Measurements from ENCODE around the gene KCNIP1. TPM values are rescaled to one million over a fixed set of nuclear protein-coding genes. Genes with fewer than 3 reads are reported as not detected.

The KCNIP1 gene
- total and polyA plus RNA-seq, 2 of the 8 experiments (the other 6 are each of a cell fraction or from before 2014, with no cell fraction given), result 0.52 to 0.83 TPM

DNA sequence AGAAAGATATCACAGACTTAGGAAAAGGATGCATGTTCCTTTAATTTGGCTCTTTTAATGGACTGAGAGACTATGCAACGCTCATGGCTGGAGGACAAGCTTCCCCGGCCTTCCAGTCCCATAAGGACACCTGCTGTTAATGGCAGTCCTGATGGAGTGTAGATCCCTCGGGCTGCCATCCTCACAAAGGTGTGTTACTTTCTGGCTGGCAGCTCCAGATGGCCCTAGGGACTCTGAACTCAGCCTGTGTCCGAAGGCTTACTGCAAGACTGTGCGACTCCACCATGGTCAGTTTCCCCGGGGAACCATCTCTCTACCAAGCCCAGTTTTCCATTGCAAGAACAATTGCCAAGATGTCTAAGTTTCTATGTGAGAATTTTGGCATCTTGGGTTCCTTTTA is 25.5 kb upstream of the KCNIP1 start:
- H2AFZ ChIP-seq (ENCODE audit: low read length), result no peak overlapping the region
- ChIA-PET POLR2A (ENCODE audit: partially characterized antibody) (no interaction called here), CTCF (ENCODE audit: partially characterized antibody) (interaction anchor here (1.2 to 5.3 kb wide), 4 partner anchors 8 to 155 kb away, joined by 3 to 25 read pairs (median 4); no protein-coding TSS in a partner anchor)
- H3K23ac ChIP-seq (ENCODE audit: insufficient read length), result no peak overlapping the region
- no peaks in the 10 kb centered on the region for H3K27me3 ChIP-seq (replicated peaks in 1 of 4; ENCODE audit: control insufficient read depth in 3 of 4, extremely low read depth in 1 of 4, insufficient read depth in 3 of 4, low read length in 3 of 4)
- H3K4me2 ChIP-seq (ENCODE audit: insufficient read depth in 1 of 2, low read depth in 2 of 2, low read length in 2 of 2), result no peak overlapping the region
- no peak overlapping the region for H3K56ac ChIP-seq (replicated peaks; ENCODE audit: insufficient read length, low read depth, low read length)
- no peak overlapping the region for H3K14ac ChIP-seq (ENCODE audit: insufficient read length)
- no peaks in the 10 kb centered on the region for H3K36me3 ChIP-seq (ENCODE audit: control insufficient read depth in 2 of 4, insufficient read depth in 4 of 4, low read length in 3 of 4)
- no peak overlapping the region for H4K91ac ChIP-seq (replicated peaks; ENCODE audit: insufficient read length, low read length)
- H2BK12ac ChIP-seq (ENCODE audit: low read depth, low read length), result no peak overlapping the region
- H2BK15ac ChIP-seq (ENCODE audit: low read length), result no peak overlapping the region
- H3K4me3 ChIP-seq (ENCODE audit: extremely low read depth in 1 of 4, insufficient read depth in 2 of 4, low read depth in 3 of 4, low read length in 4 of 4), result no peak overlapping the region
- H3K4me1 ChIP-seq (replicated peaks in 1 of 4; ENCODE audit: control insufficient read depth in 3 of 4, insufficient read depth in 4 of 4, low read length in 3 of 4), result peaks cover 2 to 5% (median 3%) of the 10 kb centered on the region in 4 experiments; a peak in 4 of 7 replicates
- H3K18ac ChIP-seq (ENCODE audit: extremely low read depth, low read length), result no peak overlapping the region
- DNase-seq (ENCODE audit: low read depth in 1 of 2, low spot score in 2 of 2) (peak in 1 of 2 experiments; percentile 28), FAIRE-seq (no peak)
- 87% methylated on average over 6 of the region's 6 CpGs; no CpG with 5 or more reads in 1 of the 2 experiments for WGBS, 2 experiments (ENCODE audit: extremely low coverage in 1 of 2, insufficient coverage in 1 of 2, insufficient read length in 1 of 2, insufficient replicate concordance in 2 of 2, low coverage in 1 of 2, low lambda C conversion rate in 2 of 2, missing lambda C conversion rate in 1 of 2)
- H3K23me2 ChIP-seq (ENCODE audit: low read depth, low read length), result no peaks in the 10 kb centered on the region
- H4K8ac ChIP-seq (ENCODE audit: extremely low read depth, insufficient read depth, low read length), result no peak overlapping the region
- no peaks in the 10 kb centered on the region for H3K79me2 ChIP-seq (ENCODE audit: control insufficient read depth in 1 of 2, insufficient read depth in 2 of 2, low read length in 2 of 2)
- H3K9ac ChIP-seq (replicated peaks in 1 of 4; ENCODE audit: extremely low read depth in 1 of 4, low read depth in 3 of 4, low read length in 3 of 4), result no peak overlapping the region
- TF ChIP-seq SUZ12 (IDR thresholded peaks at IDR 0.05; ENCODE audit: low read length) (no peak), ASH2L (IDR thresholded peaks at IDR 0.05; ENCODE audit: low read length) (no peak), RXRA (IDR thresholded peaks at IDR 0.05; ENCODE audit: insufficient read depth, low read depth, low read length) (no peak), NRF1 (IDR thresholded peaks at IDR 0.05; ENCODE audit: low read depth, low read length) (no peak), GABPA (IDR thresholded peaks at IDR 0.05; ENCODE audit: borderline replicate concordance, insufficient read depth, low read length) (no peak)
- H3K79me1 ChIP-seq (ENCODE audit: low read depth, low read length), result no peaks in the 10 kb centered on the region
- no peak overlapping the region for H2BK120ac ChIP-seq (replicated peaks; ENCODE audit: low read depth, low read length)
- no peak overlapping the region for H3K27ac ChIP-seq (ENCODE audit: low read depth, low read length)
- no peak overlapping the region for H2AK5ac ChIP-seq (ENCODE audit: low read depth, low read length)
- H4K20me1 ChIP-seq (replicated peaks in 1 of 2; ENCODE audit: control insufficient read depth in 1 of 2, insufficient read depth in 2 of 2, low read length in 2 of 2), result no peaks in the 10 kb centered on the region
- no peak overlapping the region for H3K4ac ChIP-seq (replicated peaks; ENCODE audit: insufficient read length, low read depth, low read length)
- H3K9me3 ChIP-seq (ENCODE audit: insufficient read depth in 2 of 2, low read depth in 1 of 2, low read length in 1 of 2), result no peaks in the 10 kb centered on the region
- no peak overlapping the region for H2BK20ac ChIP-seq (ENCODE audit: low read length)
- no peak overlapping the region for H2BK5ac ChIP-seq (ENCODE audit: low read depth, low read length)
- H4K5ac ChIP-seq (ENCODE audit: insufficient read length, low read depth, low read length), result no peak overlapping the region

Measured in H1 (cell line).